Uterus (tissue), 4 donors: ENCODE measurements around the gene NEU4. TPM values are rescaled to one million over a fixed set of nuclear protein-coding genes. Genes with fewer than 3 reads are reported as not detected.

Experiments used
- DNase-seq, 2 donors: peaks; one replicate each; pipeline ENCODE4 v3.0.0-alpha.2; 2019 to 2020
- H3K27ac ChIP-seq, 2 donors: fragments of 200-600 bp; sonication (generic); 1 replicate in 1 of 2; 2 replicates in 1 of 2; pipeline ENCODE4 v1.5.1; 2016 to 2018
- H3K27me3 ChIP-seq, 2 donors: fragments of 200-600 bp; sonication (generic); one replicate each; pipeline ENCODE4 v1.5.1; 2018 to 2019; ENCODE audit warnings: control low read depth in 1 of 2
- H3K36me3 ChIP-seq, 2 donors: fragments of 200-600 bp; sonication (generic); one replicate each; pipeline ENCODE4 v1.5.1; 2019; ENCODE audit warnings: control low read depth in 1 of 2
- H3K4me1 ChIP-seq, 2 donors: fragments of 200-600 bp; sonication (generic); one replicate each; pipeline ENCODE4 v1.5.1; 2018 to 2019; ENCODE audit warnings: control low read depth in 1 of 2
- H3K4me3 ChIP-seq, 2 donors: fragments of 200-600 bp; sonication (generic); 1 replicate in 1 of 2; 2 replicates in 1 of 2; pipeline ENCODE4 v1.5.1; 2018 to 2019; ENCODE audit warnings: mild to moderate bottlenecking in 1 of 2
- H3K9me3 ChIP-seq, 2 donors: fragments of 200-600 bp; sonication (generic); one replicate each; pipeline ENCODE4 v1.5.1; 2019; ENCODE audit warnings: control low read depth in 1 of 2
- POLR2A ChIP-seq, 2 donors: fragments of 450-650 bp; IDR thresholded peaks; one replicate each; pipeline ENCODE4 v1.6.1; 2016; ENCODE audit warnings: antibody characterized with exemption in 2 of 2, mild to moderate bottlenecking in 1 of 2, moderate library complexity in 1 of 2
- intact Hi-C: fragments of 100-400 bp; cut with DNase I; formaldehyde crosslinking; loops from one replicate; pipeline ENCODE4 v1.15.1; 2023; ENCODE audit warnings: low total_unique reads
- total RNA-seq, 4 donors: library from RNA; depleted of rRNA in 3 of 4; stranded (reverse); fragments of >200 nt in 3 of 4; gene quantifications; one replicate each; pipeline versions ENCODE4 v1.1.0 to v1.2.4, GENCODE V29; 2014 to 2023
- TF ChIP-seq, protein P1 (sequence below), 4 experiments: fragments of 200-600 bp in 2 of 4; fragments of 450-650 bp in 2 of 4; sonication (generic) in 2 of 4; IDR thresholded peaks; one replicate each; pipeline ENCODE4 v1.5.1; 2016 to 2019; ENCODE audit warnings: antibody characterized with exemption in 4 of 4, mild to moderate bottlenecking in 2 of 4, moderate library complexity in 1 of 4
- donor health status: DM: yes; HTN: yes; CAD: no.

The NEU4 gene
- total RNA-seq, 4 donors from 2014 or later: 0.21 to 0.29 TPM; not detected in 2

DNA sequence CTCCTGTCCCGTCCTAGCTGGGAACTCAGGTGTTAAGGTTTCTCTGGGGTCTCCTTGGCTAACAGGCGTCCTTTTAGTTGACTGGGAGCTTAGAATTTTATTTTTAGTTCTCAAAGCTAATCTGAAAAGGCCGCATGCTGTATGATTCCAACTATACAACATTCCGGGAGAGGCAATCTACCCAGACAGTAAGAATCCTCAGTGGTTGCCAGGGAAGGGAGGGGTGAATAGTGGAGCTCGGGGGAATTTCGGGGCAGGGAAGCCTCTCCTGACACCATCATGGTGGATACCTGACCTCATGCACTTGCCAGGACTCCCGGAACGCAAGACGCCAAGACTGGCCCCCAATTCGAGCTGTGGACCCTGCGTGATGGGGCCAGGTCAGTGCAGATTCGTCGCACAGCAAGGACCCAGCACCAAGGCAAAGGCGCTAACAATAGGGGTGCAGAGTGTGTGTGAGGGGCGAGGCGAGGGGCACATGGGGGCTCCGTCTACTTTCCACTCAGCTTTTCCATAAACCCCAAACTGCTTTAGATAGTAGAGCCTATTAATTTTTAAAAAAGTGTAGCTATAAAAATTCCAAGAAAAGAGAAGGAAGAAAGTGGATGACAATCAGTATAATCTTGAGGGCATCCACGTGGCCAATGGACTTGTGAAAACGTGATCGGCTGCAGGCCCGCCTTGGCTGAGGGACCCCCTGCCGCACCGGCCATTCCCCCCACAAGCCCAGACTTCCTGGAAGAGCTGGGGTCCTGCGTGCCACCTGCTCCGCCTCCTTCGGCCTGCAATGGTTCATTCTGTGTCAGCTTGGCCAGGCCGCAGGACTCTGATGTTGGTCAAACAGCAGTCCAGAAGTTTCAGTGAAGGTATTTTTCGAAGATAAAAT is 32.4 kb downstream of the NEU4 start:
- TF ChIP-seq, protein P1, sequence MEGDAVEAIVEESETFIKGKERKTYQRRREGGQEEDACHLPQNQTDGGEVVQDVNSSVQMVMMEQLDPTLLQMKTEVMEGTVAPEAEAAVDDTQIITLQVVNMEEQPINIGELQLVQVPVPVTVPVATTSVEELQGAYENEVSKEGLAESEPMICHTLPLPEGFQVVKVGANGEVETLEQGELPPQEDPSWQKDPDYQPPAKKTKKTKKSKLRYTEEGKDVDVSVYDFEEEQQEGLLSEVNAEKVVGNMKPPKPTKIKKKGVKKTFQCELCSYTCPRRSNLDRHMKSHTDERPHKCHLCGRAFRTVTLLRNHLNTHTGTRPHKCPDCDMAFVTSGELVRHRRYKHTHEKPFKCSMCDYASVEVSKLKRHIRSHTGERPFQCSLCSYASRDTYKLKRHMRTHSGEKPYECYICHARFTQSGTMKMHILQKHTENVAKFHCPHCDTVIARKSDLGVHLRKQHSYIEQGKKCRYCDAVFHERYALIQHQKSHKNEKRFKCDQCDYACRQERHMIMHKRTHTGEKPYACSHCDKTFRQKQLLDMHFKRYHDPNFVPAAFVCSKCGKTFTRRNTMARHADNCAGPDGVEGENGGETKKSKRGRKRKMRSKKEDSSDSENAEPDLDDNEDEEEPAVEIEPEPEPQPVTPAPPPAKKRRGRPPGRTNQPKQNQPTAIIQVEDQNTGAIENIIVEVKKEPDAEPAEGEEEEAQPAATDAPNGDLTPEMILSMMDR (IDR thresholded peaks at IDR 0.05): no peak
- TF ChIP-seq POLR2A (IDR thresholded peaks at IDR 0.05): no peak
- Histone ChIP-seq H3K9me3 (no peaks in the 10 kb centered on the region), H3K27me3 (no peaks in the 10 kb centered on the region), H3K4me1 (peaks cover 0 to 5% of the 10 kb centered on the region in 2 donors), H3K27ac (no peak overlapping the region), H3K4me3 (no peak overlapping the region), H3K36me3 (no peaks in the 10 kb centered on the region)
- intact Hi-C loops: no loop called here
- DNase-seq: no peak

DNA sequence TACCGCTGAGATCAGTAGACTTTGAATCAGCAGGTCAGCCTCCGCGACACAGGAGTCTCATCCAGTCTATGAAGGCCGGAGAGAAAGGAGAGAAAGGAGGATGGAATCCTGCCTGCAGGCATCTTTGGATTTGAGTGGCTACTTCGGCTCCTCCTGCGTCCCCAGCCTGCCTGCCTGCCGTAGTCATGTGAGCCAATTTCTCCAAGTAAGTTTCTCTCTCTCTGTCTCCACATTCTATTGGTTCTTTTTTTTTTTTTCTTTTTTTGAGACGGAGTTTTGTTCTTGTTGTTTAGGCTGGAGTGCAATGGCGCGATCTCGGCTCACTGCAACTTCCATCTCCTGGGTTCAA is 33.0 kb downstream of the NEU4 start:
- no peak for TF ChIP-seq POLR2A (IDR thresholded peaks at IDR 0.05)
- Histone ChIP-seq H3K27ac (no peak overlapping the region), H3K36me3 (no peaks in the 10 kb centered on the region), H3K4me1 (peaks cover 0 to 5% of the 10 kb centered on the region in 2 donors), H3K9me3 (no peaks in the 10 kb centered on the region), H3K27me3 (no peaks in the 10 kb centered on the region), H3K4me3 (no peak overlapping the region)
- DNase-seq: no peak
- intact Hi-C loops: no loop called here

DNA sequence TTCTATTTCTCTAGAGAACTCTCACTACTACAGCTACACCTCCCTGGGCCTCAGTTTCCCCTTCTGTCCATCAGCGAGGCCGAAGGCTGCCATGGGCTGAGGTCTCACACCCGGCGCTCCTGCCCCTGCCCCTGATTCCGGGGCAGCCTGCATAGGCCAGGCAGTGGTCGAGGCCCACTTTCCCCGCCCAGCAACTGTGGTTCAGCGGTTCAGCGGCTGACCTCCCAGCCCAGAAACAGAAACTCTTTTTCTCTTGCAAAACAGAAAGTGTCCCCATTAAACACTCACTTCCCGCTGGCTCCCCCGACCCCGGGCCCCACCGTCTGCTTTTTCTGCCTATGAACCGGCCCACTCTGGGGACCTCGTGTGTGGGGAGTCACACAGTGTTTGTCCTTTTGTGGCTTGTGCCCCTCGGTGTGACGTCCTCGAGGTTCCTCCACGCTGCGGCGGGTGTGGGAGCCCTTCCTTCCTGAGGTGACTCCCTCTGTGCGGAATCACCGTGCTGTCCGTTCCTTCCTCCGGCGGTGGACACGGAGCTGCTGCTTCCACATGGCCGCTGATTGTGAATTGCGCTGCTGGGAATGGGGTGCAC is 33.7 kb downstream of the NEU4 start:
- Histone ChIP-seq H3K27ac (peak overlapping the region in 1 of 2 donors; percentile 73), H3K27me3 (no peaks in the 10 kb centered on the region), H3K4me1 (peaks cover 0 to 5% of the 10 kb centered on the region in 2 donors), H3K4me3 (no peak overlapping the region), H3K9me3 (no peaks in the 10 kb centered on the region), H3K36me3 (no peaks in the 10 kb centered on the region)
- intact Hi-C loops: no loop called here
- DNase-seq: peak in 1 of 2 donors; percentile 32
- no peak for TF ChIP-seq POLR2A (IDR thresholded peaks at IDR 0.05)
- TF ChIP-seq, protein P1 (IDR thresholded peaks at IDR 0.05): no peak

DNA sequence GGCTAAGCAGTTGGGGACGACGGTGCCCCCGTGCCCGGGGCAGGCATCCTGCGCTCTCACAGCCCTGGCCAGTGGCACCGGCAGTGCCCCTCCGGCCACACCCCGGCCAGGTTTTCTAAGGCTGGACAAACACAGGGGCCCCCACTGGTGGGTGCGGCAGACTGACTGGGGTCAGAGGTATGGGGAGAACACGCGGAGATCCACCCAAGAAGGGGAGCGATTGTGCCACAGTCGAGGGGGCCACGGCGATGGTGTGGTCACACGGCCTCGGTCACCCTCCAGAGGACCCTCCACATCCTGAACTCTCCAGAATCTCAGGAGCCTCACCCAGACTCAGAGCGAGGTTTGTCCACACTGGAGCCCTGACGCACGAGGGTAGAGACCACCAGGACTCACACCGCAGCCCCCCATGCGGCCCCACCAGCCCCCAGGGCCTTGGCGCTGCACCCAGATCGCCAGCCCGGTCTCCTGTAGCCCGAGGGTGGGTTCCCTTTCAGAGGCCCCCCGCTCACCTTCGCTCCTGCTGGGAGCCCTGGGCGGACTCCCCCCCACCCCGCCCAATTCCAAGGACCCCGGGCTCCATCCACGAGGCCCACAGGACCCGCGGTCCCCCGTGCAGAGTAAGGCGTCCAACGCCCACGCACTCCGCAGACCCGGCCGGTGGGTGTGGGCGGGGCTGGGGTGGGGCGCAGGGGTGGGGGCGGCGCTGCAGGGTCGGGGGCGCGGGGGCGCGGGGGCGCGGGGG is 34.5 kb downstream of the NEU4 start:
- Histone ChIP-seq H3K27me3 (no peaks in the 10 kb centered on the region), H3K4me3 (peak overlapping the region in 1 of 2 donors; percentile 40), H3K4me1 (peaks cover 0 to 5% of the 10 kb centered on the region in 2 donors), H3K9me3 (no peaks in the 10 kb centered on the region), H3K36me3 (no peaks in the 10 kb centered on the region), H3K27ac (peak overlapping the region; percentile 28 to 73)
- DNase-seq: peak in 1 of 2 donors; percentile 28
- intact Hi-C loops: no loop called here
- TF ChIP-seq POLR2A (IDR thresholded peaks at IDR 0.05): no peak
- TF ChIP-seq, protein P1 (IDR thresholded peaks at IDR 0.05): no peak

GRCh38 chr2:241844066-241844728 is 35.2 kb downstream of the NEU4 start:
- DNase-seq: peak; percentile 62 to 78
- TF ChIP-seq, protein P1 (IDR thresholded peaks at IDR 0.05): peak in 3 of 4 experiments; percentile 27 to 59 (median 42)
- peak in 1 of 2 donors; percentile 25 for TF ChIP-seq POLR2A (IDR thresholded peaks at IDR 0.05)
- H3K4me1 ChIP-seq: peaks cover 0 to 5% of the 10 kb centered on the region in 2 donors
- no peaks in the 10 kb centered on the region for H3K27me3 ChIP-seq
- H3K36me3 ChIP-seq: no peaks in the 10 kb centered on the region
- H3K4me3 ChIP-seq: peak overlapping the region in 1 of 2 donors; percentile 40
- intact Hi-C loops: no loop called here
- peak overlapping the region; percentile 28 to 73 for H3K27ac ChIP-seq
- no peaks in the 10 kb centered on the region for H3K9me3 ChIP-seq
